Measurements from ENCODE around the gene PTPRA.

DNA sequence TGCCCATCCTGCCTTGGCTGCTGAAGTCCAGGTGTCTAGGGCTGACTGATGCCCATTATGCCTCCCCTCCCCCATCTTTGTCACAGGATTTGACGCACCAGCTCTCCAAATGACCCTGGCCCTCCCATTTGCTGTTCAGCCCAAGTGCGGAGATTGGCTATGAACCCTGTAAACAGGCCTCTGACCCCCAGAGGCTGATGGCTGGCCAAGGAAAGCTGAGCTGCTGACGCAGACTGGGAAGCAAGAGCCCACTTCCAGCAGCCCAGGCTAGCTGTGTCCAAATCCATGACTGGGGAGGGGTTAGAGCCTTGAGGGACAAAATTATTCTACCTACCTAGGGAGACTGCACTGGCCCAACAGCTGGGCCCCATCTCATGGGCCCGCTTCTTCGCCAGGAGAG, 169.3 kb downstream of the PTPRA start:
- TF ChIP-seq, protein P1, sequence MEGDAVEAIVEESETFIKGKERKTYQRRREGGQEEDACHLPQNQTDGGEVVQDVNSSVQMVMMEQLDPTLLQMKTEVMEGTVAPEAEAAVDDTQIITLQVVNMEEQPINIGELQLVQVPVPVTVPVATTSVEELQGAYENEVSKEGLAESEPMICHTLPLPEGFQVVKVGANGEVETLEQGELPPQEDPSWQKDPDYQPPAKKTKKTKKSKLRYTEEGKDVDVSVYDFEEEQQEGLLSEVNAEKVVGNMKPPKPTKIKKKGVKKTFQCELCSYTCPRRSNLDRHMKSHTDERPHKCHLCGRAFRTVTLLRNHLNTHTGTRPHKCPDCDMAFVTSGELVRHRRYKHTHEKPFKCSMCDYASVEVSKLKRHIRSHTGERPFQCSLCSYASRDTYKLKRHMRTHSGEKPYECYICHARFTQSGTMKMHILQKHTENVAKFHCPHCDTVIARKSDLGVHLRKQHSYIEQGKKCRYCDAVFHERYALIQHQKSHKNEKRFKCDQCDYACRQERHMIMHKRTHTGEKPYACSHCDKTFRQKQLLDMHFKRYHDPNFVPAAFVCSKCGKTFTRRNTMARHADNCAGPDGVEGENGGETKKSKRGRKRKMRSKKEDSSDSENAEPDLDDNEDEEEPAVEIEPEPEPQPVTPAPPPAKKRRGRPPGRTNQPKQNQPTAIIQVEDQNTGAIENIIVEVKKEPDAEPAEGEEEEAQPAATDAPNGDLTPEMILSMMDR (IDR thresholded peaks at IDR 0.05; ENCODE audit: insufficient read depth, low read depth, low read length), result no peak
- no peak for TF ChIP-seq EZH2 (IDR thresholded peaks at IDR 0.05; ENCODE audit: insufficient read depth, low read length)

All from astrocyte (in vitro differentiated cells and primary cell).